Left lung (tissue), 10 donors: ENCODE results near the gene GRK4. TPM values are rescaled to one million over a fixed set of nuclear protein-coding genes. Genes with fewer than 3 reads are reported as not detected.
A peak's percentile ranks its signal among the peaks of the same experiment; 100 is the strongest.
"Not testable (repeated sequence)": the region's sequence is repeated elsewhere in the genome, so short reads cannot be mapped to it uniquely, and the experiment has no call there.

Experiments
- ATAC-seq: fragments of 200-7000 bp; cut with Tn5 transposase; one replicate; pipeline ENCODE4 v1.9.1; 2020; ENCODE audit warnings: moderate library complexity
- DNase-seq, 4 donors: peaks; one replicate each; pipeline ENCODE4 v3.0.0-alpha.2; 2013 to 2020
- H3K27ac ChIP-seq, 2 donors: fragments of 200-600 bp; sonication (generic) in 1 of 2; one replicate each; pipeline versions ENCODE4 v1.5.0 to v1.8.0; 2020 to 2021
- H3K27me3 ChIP-seq, 2 donors: fragments of 200-600 bp; sonication (generic) in 1 of 2; one replicate each; pipeline versions ENCODE4 v1.5.0 to v1.8.0; 2020 to 2021
- H3K36me3 ChIP-seq, 2 donors: fragments of 200-600 bp; sonication (generic) in 1 of 2; one replicate each; pipeline versions ENCODE4 v1.5.0 to v1.8.0; 2020 to 2021
- H3K4me1 ChIP-seq, 2 donors: fragments of 200-600 bp; one replicate each; pipeline ENCODE4 v1.8.0; 2021
- H3K4me3 ChIP-seq, 2 donors: fragments of 200-600 bp; sonication (generic) in 1 of 2; one replicate each; pipeline versions ENCODE4 v1.5.0 to v1.8.0; 2020 to 2021; ENCODE audit warnings: mild to moderate bottlenecking in 1 of 2
- H3K9me3 ChIP-seq, 2 donors: fragments of 200-600 bp; sonication (generic) in 1 of 2; one replicate each; pipeline versions ENCODE4 v1.5.0 to v1.8.0; 2020 to 2021
- intact Hi-C, 2 donors: fragments of 100-400 bp; cut with DNase I; formaldehyde crosslinking; loops; one replicate each; pipeline versions ENCODE4 v1.11.2 to v1.14.2; 2022
- polyA plus RNA-seq, 6 donors: library from polyadenylated mRNA; unstranded; fragments of 120-200 nt; gene quantifications; one replicate each; pipeline ENCODE4 v1.2.1, GENCODE V29; 2013; ENCODE audit not compliant: insufficient read length in 6 of 6
- total RNA-seq, 2 donors: library from RNA; stranded (reverse); fragmentation: NEBNext Ultra II Directional; extraction: Animal tissue kit (Norgen Biotek cat#: 25700); gene quantifications; one replicate each; pipeline ENCODE4 v1.2.1, GENCODE V29; 2021
- TF ChIP-seq, protein P1 (sequence below), 2 donors: fragments of 200-600 bp; sonication (generic) in 1 of 2; IDR thresholded peaks; one replicate each; pipeline versions ENCODE4 v1.5.0 to v1.8.0; 2021; ENCODE audit warnings: antibody characterized with exemption in 2 of 2
- donor health status: DM: no; HTN: yes; CAD: no.
- donor health status: DM: no; HTN: no; CAD: no.

GRK4 gene
- total and polyA plus RNA-seq, 8 donors: 5.3 to 23.0 (median 15.9) TPM

DNA sequence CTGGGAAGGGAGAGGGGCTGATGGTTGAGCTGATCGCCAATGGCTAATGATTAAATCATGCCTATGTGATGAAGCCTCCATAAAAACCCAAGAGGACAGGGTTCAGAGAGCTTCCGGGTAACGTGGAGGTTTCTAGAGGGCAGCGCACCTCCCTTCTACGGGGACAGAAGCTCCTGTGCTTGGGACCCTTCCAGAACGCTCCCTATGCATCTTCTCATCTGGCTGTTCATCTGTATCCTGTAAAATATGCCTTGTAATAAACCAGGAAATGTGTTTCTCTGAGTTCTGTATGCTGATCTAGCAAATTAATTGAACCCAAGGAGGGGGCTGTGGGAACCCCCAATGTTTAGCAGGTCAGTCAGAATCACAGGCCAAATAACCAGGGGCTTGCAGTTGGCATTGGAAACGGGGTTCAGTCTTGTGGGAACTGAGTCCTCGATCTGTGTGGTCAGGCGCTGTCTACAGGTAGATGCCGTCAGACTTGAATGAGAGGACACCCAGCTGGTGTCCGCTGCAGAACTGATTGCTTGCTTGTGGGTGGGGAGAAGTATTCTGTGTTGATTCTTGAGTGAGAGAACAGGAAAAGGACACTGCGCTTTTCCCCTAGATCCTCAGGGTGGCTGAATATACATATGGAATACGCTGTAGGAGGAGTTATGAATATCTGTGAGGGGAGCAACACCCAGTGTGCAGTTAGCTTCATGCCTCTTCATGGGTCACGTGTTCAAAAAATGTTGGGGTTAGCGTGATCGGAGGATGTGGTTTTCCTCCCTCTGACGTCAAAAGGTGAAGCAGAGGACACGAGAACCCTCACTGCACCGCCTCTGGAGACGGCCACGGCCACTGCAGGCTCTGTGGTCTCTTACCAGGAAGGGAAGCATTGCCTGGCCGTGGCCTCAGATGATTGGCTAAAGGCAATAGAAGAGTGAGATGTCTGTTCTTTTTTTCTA, 81.8 kb downstream of the GRK4 start:
- Histone ChIP-seq H3K9me3 (no peaks in the 10 kb centered on the region), H3K4me1 (peaks cover 7 to 61% of the 10 kb centered on the region in 2 donors), H3K4me3 (no peak overlapping the region), H3K27ac (peak overlapping the region in 1 of 2 donors; percentile 80), H3K27me3 (no peaks in the 10 kb centered on the region), H3K36me3 (no peaks in the 10 kb centered on the region)
- DNase-seq: peak in 2 of 4 donors; percentile 85 to 89
- intact Hi-C loops: no loop called here
- ATAC-seq: peak; percentile 50
- TF ChIP-seq, protein P1, sequence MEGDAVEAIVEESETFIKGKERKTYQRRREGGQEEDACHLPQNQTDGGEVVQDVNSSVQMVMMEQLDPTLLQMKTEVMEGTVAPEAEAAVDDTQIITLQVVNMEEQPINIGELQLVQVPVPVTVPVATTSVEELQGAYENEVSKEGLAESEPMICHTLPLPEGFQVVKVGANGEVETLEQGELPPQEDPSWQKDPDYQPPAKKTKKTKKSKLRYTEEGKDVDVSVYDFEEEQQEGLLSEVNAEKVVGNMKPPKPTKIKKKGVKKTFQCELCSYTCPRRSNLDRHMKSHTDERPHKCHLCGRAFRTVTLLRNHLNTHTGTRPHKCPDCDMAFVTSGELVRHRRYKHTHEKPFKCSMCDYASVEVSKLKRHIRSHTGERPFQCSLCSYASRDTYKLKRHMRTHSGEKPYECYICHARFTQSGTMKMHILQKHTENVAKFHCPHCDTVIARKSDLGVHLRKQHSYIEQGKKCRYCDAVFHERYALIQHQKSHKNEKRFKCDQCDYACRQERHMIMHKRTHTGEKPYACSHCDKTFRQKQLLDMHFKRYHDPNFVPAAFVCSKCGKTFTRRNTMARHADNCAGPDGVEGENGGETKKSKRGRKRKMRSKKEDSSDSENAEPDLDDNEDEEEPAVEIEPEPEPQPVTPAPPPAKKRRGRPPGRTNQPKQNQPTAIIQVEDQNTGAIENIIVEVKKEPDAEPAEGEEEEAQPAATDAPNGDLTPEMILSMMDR (IDR thresholded peaks at IDR 0.05): peak in 1 of 2 donors; percentile 29

- ATAC-seq: no peak
- no peak overlapping the region for H3K4me3 ChIP-seq
These were observed 82.8 kb downstream of the GRK4 start for GRCh38 chr4:3046162-3046561.

DNA sequence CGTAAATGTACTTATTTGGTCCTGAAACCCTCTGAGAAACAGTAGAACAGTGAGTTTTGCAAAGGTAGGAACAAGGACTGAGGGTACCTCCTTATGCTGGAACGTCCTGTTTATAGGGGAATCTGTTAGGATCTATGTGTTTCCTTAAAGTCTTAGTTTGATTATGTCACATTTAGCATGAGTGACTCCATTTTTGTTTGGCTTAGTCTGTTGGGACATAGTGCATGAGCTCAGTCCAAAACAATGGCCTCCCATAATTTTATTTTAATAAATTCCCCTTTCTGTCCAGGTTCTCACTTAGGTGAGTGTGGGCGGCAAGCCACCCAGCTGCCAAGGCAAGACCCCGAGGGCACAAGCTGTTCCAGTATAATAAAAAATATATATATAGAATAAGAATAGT, 83.3 kb downstream of the GRK4 start:
- DNase-seq: no peak
- H3K27me3 ChIP-seq: no peaks in the 10 kb centered on the region
- H3K4me3 ChIP-seq: no peak overlapping the region
- no peaks in the 10 kb centered on the region for H3K36me3 ChIP-seq
- no peak for ATAC-seq
- TF ChIP-seq, protein P1 (IDR thresholded peaks at IDR 0.05): no peak
- H3K4me1 ChIP-seq: peaks cover 7 to 48% of the 10 kb centered on the region in 2 donors
- intact Hi-C loops: no loop called here
- no peaks in the 10 kb centered on the region for H3K9me3 ChIP-seq
- peak overlapping the region in 1 of 2 donors; percentile 80 for H3K27ac ChIP-seq

More at GRCh38 chr4:3046162-3046561, 82.8 kb downstream of the GRK4 start:
- no peaks in the 10 kb centered on the region for H3K27me3 ChIP-seq
- H3K4me1 ChIP-seq: peaks cover 7 to 53% of the 10 kb centered on the region in 2 donors
- DNase-seq: no peak
- no peaks in the 10 kb centered on the region for H3K9me3 ChIP-seq
- TF ChIP-seq, protein P1 (IDR thresholded peaks at IDR 0.05): no peak
- H3K36me3 ChIP-seq: no peaks in the 10 kb centered on the region
- H3K27ac ChIP-seq: peak overlapping the region in 1 of 2 donors; percentile 80
- intact Hi-C loops: no loop called here

DNA sequence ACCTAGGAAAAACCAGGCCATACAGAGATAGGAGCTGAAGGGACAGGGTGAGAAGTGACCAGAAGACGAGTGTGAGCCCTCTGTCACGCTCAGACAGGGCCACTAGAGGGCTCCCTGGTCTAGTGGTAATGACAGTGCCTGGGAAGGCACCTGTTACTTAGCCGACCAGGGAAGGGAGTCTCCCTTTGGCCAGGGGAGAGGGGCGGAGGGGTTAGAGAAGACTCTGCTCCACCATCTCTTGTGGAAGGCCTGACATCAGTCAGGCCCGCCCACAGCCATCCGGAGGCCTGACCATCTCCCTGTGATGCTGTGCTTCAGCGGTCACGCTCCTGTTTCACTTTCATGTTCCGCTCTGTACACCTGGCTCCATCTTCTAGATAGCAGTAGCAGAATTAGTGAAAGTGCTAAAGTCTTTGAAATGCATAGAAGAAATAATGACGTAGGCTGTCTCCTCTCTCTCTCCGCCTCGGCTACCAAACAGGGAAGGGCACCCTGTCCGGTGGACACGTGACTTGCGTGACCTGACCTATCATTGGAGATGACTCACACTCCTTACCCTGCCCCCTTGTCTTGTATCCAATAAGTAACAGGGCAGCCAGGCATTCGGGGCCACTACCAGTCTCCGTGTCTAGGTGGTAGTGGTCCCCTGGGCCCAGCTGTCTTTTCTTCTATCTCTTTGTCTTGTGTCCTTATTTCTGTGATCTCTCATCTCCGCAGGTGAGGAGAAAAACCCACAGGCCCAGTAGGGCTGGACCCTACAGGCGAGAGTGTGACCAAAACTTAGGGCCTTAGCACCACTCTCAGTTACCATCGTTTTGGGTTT, 84.3 kb downstream of the GRK4 start:
- Histone ChIP-seq H3K36me3 (no peaks in the 10 kb centered on the region), H3K4me3 (peak overlapping the region in 1 of 2 donors; percentile 20), H3K4me1 (peaks cover 0 to 40% of the 10 kb centered on the region in 2 donors), H3K27ac (no peak overlapping the region), H3K27me3 (no peaks in the 10 kb centered on the region), H3K9me3 (no peaks in the 10 kb centered on the region)
- TF ChIP-seq, protein P1 (IDR thresholded peaks at IDR 0.05): peak; percentile 67 to 80
- DNase-seq (peak in 3 of 4 donors; percentile 28 to 65 (median 55)), ATAC-seq (peak; percentile 76)
- intact Hi-C loops: no loop called here

GRCh38 chr4:3051141-3051897, 87.9 kb downstream of the GRK4 start:
- H3K27ac ChIP-seq, H3K36me3 ChIP-seq, H3K27me3 ChIP-seq, intact Hi-C loops, ATAC-seq, DNase-seq, H3K4me3 ChIP-seq: not testable (repeated sequence)
- Histone ChIP-seq H3K4me1 (peaks cover 0 to 16% of the 10 kb centered on the region in 2 donors), H3K9me3 (peaks cover 0 to 20% of the 10 kb centered on the region in 2 donors)
